Ishikawa (cell line): Measurements from ENCODE around the gene PATJ.

Source experiments
- EGR1 ChIP-seq: IDR thresholded peaks from 2 replicates; pipeline ENCODE4 v1.6.1; 2012
- RAD21 ChIP-seq: IDR thresholded peaks from 2 replicates; pipeline ENCODE4 v1.6.1; 2012; ENCODE audit warnings: low read depth
- TAF1 ChIP-seq: IDR thresholded peaks from 2 replicates; pipeline ENCODE4 v1.6.1; 2012; ENCODE audit warnings: low read depth, mild to moderate bottlenecking
- TF ChIP-seq, protein P1 (sequence below): IDR thresholded peaks from 2 replicates; pipeline ENCODE4 v1.6.1; 2012
- TF ChIP-seq, protein P2 (sequence below): IDR thresholded peaks from 2 replicates; pipeline ENCODE4 v1.6.1; 2012; ENCODE audit warnings: low read depth, mild to moderate bottlenecking

DNA sequence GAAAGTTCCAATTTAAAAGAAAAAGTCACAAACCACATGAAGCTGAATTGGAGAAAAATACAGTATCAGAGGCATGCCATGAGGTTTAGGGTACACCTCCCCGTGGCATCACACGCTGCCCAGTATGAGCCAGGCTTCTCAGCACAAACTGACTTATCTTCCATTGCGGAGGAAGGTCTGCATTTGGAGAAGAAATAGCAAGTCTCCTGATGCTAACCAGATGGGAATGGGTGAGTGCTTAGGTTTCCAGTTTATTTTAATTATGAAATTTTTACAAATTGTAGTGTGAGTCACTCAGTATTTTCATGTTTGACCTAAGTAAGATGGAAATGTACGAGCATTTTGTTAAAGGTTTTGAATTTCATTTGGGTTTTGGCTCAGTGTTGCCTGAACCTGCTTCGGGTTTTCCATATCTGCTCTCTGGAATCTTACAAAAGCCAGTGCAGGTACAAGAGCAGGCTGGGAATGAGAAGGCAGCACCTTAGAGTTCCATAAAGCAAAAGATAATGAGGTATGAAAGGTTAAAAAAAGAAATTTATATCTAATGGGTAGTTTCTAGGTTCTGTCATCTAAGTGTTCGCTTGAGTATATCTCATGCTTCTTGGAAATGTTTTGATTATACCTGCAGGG is 213.9 kb downstream of the PATJ start:
- TF ChIP-seq, protein P1, sequence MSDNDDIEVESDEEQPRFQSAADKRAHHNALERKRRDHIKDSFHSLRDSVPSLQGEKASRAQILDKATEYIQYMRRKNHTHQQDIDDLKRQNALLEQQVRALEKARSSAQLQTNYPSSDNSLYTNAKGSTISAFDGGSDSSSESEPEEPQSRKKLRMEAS, result no peak
- TF ChIP-seq EGR1 (no peak), RAD21 (no peak), TAF1 (no peak)
- TF ChIP-seq, protein P2, sequence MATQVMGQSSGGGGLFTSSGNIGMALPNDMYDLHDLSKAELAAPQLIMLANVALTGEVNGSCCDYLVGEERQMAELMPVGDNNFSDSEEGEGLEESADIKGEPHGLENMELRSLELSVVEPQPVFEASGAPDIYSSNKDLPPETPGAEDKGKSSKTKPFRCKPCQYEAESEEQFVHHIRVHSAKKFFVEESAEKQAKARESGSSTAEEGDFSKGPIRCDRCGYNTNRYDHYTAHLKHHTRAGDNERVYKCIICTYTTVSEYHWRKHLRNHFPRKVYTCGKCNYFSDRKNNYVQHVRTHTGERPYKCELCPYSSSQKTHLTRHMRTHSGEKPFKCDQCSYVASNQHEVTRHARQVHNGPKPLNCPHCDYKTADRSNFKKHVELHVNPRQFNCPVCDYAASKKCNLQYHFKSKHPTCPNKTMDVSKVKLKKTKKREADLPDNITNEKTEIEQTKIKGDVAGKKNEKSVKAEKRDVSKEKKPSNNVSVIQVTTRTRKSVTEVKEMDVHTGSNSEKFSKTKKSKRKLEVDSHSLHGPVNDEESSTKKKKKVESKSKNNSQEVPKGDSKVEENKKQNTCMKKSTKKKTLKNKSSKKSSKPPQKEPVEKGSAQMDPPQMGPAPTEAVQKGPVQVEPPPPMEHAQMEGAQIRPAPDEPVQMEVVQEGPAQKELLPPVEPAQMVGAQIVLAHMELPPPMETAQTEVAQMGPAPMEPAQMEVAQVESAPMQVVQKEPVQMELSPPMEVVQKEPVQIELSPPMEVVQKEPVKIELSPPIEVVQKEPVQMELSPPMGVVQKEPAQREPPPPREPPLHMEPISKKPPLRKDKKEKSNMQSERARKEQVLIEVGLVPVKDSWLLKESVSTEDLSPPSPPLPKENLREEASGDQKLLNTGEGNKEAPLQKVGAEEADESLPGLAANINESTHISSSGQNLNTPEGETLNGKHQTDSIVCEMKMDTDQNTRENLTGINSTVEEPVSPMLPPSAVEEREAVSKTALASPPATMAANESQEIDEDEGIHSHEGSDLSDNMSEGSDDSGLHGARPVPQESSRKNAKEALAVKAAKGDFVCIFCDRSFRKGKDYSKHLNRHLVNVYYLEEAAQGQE, result no peak
